HL-60 (cell line): ENCODE data around the gene LDLRAD3.

ENCODE experiments used
- DNase-seq, 2 experiments: peaks; one replicate each; pipeline ENCODE4 v3.0.0-alpha.2; 2010 to 2020; ENCODE audit warnings: low read depth in 1 of 2, low spot score in 1 of 2
- H3K27ac ChIP-seq: fragments of 250-450 bp; sonication (Bioruptor Pico); replicated peaks from 2 replicates; pipeline ENCODE4 v1.5.1; 2020; ENCODE audit warnings: mild to moderate bottlenecking, moderate library complexity
- H3K27me3 ChIP-seq: fragments of 250-450 bp; sonication (Bioruptor Pico); 2 replicates; pipeline ENCODE4 v1.5.1; 2021; ENCODE audit warnings: mild to moderate bottlenecking, moderate library complexity; ENCODE audit not compliant: insufficient read depth, poor library complexity, severe bottlenecking
- H3K4me3 ChIP-seq: replicated peaks from 2 replicates; pipeline ENCODE4 v1.5.1; 2011; ENCODE audit warnings: mild to moderate bottlenecking, control low read depth, low read length; ENCODE audit not compliant: insufficient read depth
- CTCF ChIP-seq: IDR thresholded peaks from one replicate; pipeline ENCODE4 v1.5.1; 2011; ENCODE audit warnings: low read length, control low read depth, inconsistent platforms; ENCODE audit not compliant: insufficient read depth
- GABPA ChIP-seq: IDR thresholded peaks from 2 replicates; pipeline ENCODE4 v1.6.1; 2012; ENCODE audit warnings: low read depth
- POLR2AphosphoS5 ChIP-seq: IDR thresholded peaks from 2 replicates; pipeline ENCODE4 v1.6.1; 2012; ENCODE audit warnings: low read depth
- SPI1 ChIP-seq: IDR thresholded peaks from 2 replicates; pipeline ENCODE4 v1.6.1; 2012; ENCODE audit warnings: low read depth, mild to moderate bottlenecking, borderline replicate concordance
- TF ChIP-seq, protein P1 (sequence below): IDR thresholded peaks from 2 replicates; pipeline ENCODE4 v1.6.1; 2012; ENCODE audit warnings: low read depth; ENCODE audit not compliant: insufficient replicate concordance

Gene LDLRAD3

DNA sequence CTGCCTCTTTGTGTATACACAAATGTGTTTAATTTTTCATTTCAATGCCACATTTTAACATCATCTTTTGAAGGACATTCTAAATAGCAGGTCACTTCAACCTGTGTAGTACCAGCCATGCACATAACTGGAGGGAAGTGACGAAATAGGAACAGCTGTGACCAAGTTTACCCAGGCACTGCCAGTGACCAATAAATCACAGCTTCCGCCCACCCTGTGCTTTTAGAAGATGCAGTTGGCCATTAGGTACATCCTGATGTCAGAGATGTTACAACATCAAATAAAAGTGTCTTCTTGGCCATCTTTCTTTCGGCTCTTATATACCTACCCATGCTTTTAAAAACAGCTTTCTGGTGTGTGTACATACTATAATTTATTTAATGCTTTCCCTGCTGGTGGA is 7.8 kb downstream of the LDLRAD3 start:
- Histone ChIP-seq H3K4me3 (no peak overlapping the region), H3K27ac (no peak overlapping the region), H3K27me3 (no peaks in the 10 kb centered on the region)
- DNase-seq: peak in 1 of 2 experiments; percentile 53
- TF ChIP-seq CTCF: no peak
- no peak for TF ChIP-seq POLR2AphosphoS5
- no peak for TF ChIP-seq GABPA
- TF ChIP-seq, protein P1, sequence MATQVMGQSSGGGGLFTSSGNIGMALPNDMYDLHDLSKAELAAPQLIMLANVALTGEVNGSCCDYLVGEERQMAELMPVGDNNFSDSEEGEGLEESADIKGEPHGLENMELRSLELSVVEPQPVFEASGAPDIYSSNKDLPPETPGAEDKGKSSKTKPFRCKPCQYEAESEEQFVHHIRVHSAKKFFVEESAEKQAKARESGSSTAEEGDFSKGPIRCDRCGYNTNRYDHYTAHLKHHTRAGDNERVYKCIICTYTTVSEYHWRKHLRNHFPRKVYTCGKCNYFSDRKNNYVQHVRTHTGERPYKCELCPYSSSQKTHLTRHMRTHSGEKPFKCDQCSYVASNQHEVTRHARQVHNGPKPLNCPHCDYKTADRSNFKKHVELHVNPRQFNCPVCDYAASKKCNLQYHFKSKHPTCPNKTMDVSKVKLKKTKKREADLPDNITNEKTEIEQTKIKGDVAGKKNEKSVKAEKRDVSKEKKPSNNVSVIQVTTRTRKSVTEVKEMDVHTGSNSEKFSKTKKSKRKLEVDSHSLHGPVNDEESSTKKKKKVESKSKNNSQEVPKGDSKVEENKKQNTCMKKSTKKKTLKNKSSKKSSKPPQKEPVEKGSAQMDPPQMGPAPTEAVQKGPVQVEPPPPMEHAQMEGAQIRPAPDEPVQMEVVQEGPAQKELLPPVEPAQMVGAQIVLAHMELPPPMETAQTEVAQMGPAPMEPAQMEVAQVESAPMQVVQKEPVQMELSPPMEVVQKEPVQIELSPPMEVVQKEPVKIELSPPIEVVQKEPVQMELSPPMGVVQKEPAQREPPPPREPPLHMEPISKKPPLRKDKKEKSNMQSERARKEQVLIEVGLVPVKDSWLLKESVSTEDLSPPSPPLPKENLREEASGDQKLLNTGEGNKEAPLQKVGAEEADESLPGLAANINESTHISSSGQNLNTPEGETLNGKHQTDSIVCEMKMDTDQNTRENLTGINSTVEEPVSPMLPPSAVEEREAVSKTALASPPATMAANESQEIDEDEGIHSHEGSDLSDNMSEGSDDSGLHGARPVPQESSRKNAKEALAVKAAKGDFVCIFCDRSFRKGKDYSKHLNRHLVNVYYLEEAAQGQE: no peak
- TF ChIP-seq SPI1: no peak

DNA sequence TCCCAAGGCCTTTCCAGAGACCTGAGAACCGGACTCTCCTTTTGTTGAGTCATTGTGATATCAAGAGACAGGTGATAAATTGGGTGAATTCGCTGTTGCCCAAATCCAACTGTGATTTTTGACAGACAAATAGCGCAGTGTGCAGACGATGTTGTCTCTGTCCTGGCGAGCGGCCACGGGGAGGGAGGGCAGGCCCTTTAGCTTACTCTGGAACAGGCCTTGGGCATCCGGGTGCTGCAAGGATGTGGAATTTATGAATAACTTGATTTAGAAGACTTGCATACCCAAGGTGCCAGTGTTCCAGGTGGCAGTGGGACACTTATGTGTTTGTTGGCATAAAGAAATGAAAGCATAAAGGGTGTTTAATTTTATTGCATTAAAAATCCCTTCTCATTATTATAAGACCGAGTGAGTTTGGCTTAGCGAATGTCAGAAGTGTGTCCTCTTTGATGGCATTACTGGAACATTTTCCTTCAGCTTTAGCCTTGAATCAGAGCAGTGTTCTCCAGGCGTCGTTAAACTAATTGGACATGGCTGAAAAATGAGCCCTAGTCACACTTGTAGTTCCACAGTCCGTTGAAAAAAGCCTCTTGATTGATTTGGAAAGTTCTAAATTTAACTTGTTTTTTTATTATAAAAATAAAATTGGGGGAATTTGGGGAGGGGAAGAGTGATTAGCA is 9.4 kb downstream of the LDLRAD3 start:
- TF ChIP-seq SPI1: no peak
- Histone ChIP-seq H3K4me3 (no peak overlapping the region), H3K27ac (no peak overlapping the region), H3K27me3 (no peaks in the 10 kb centered on the region)
- no peak for DNase-seq

DNA sequence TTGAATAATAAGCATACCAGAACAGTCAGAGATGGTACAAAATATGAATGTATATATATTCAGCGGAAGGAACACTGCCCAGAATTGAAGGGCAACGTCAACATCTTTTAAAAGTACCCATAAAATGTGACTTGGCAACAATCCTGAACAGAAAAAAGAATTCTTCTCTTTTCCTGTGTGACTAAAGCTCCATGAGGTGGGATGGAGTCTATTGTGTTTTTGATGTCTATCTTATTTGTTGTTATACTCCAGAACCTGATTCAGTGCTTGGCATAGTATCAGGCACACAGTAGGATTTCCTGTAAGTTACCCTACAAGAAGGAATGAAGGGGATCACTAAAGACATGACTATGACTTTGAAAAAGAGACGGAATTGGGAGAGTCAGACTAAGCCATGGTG is 10.3 kb downstream of the LDLRAD3 start:
- Histone ChIP-seq H3K27ac (no peak overlapping the region), H3K4me3 (no peak overlapping the region), H3K27me3 (no peaks in the 10 kb centered on the region)
- no peak for DNase-seq
- TF ChIP-seq CTCF (no peak), GABPA (no peak), SPI1 (no peak), POLR2AphosphoS5 (no peak)
- TF ChIP-seq, protein P1: no peak

DNA sequence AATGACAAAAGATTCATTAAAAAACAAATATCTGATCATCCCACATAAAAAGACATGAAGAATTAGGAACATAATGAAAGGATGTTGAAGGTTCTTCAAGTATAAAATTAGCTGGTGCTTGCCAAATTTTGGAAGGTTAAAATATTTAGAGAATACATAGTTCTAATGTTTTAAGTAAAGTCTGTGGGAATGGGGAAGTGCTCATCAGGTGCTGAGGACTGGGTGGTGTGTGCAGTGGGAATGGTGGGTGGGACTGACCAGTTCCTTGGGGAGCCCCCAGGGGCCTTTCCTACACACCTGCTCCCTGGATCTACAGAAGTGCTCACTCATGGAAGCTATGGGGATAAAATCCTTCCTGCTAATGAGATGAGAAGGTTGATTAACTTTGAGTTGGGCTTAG is 11.8 kb downstream of the LDLRAD3 start:
- no peaks in the 10 kb centered on the region for H3K27me3 ChIP-seq
- no peak for DNase-seq
- H3K27ac ChIP-seq: no peak overlapping the region
- peak; percentile 75 for TF ChIP-seq SPI1
- TF ChIP-seq POLR2AphosphoS5: no peak
- TF ChIP-seq, protein P1: no peak
- TF ChIP-seq CTCF: no peak
- no peak overlapping the region for H3K4me3 ChIP-seq
